HG03060 (cell line): ENCODE measurements around the gene STAM2.
"Not testable (repeated sequence)": the region's sequence is repeated elsewhere in the genome, so short reads cannot be mapped to it uniquely, and the experiment has no call there.

ENCODE experiments used
- ATAC-seq: cut with Tn5 transposase; IDR thresholded peaks from one replicate; pipeline ENCODE4 v1.9.1; 2021; ENCODE audit warnings: low read depth, moderate number of reproducible peaks; ENCODE audit not compliant: unreplicated experiment

STAM2 gene

GRCh38 chr2:152173831-152174230 lies 1.7 kb downstream of the STAM2 start:
- ATAC-seq: no peak

- ATAC-seq: not testable (repeated sequence)
Observed at GRCh38 chr2:152172201-152172785, 3.3 kb downstream of the STAM2 start.

GRCh38 chr2:152171718-152172117 lies 3.8 kb downstream of the STAM2 start:
- ATAC-seq: no peak

- not testable (repeated sequence) for ATAC-seq
Observed at GRCh38 chr2:152169158-152169557, 6.4 kb downstream of the STAM2 start.

- ATAC-seq: not testable (repeated sequence)
Observed at GRCh38 chr2:152167470-152167869, 8.1 kb downstream of the STAM2 start.

GRCh38 chr2:152167065-152167464 lies 8.5 kb downstream of the STAM2 start:
- ATAC-seq: no peak

- peak; percentile 82 for ATAC-seq
Observed at GRCh38 chr2:152166633-152167032, 8.9 kb downstream of the STAM2 start.

GRCh38 chr2:152165780-152166179 lies 9.8 kb downstream of the STAM2 start:
- no peak for ATAC-seq

- ATAC-seq: no peak
Observed at GRCh38 chr2:152165306-152165705, 10.3 kb downstream of the STAM2 start.

GRCh38 chr2:152163669-152164068 lies 11.9 kb downstream of the STAM2 start:
- ATAC-seq: not testable (repeated sequence)

GRCh38 chr2:152162141-152162540 lies 13.4 kb downstream of the STAM2 start:
- no peak for ATAC-seq

GRCh38 chr2:152161598-152161997 lies 14.0 kb downstream of the STAM2 start:
- no peak for ATAC-seq

GRCh38 chr2:152160378-152160777 lies 15.2 kb downstream of the STAM2 start:
- ATAC-seq: not testable (repeated sequence)

- ATAC-seq: no peak
Observed at GRCh38 chr2:152157253-152157652, 18.3 kb downstream of the STAM2 start.

GRCh38 chr2:152155209-152155608 lies 20.4 kb downstream of the STAM2 start:
- ATAC-seq: no peak

GRCh38 chr2:152154462-152154861 lies 21.1 kb downstream of the STAM2 start:
- ATAC-seq: no peak

- ATAC-seq: peak; percentile 61
Observed at GRCh38 chr2:152134488-152135280, 40.9 kb downstream of the STAM2 start.

GRCh38 chr2:152132306-152132705 lies 43.3 kb downstream of the STAM2 start:
- ATAC-seq: no peak

GRCh38 chr2:152127628-152128027 lies 47.9 kb downstream of the STAM2 start:
- ATAC-seq: no peak

- ATAC-seq: no peak
Observed at GRCh38 chr2:152126664-152127063, 48.9 kb downstream of the STAM2 start.

GRCh38 chr2:152122161-152122560 lies 53.4 kb downstream of the STAM2 start:
- ATAC-seq: no peak

GRCh38 chr2:152120430-152120829 lies 55.1 kb downstream of the STAM2 start:
- no peak for ATAC-seq
